B cell (primary cell): ENCODE results near the gene EEFSEC. TPM values are rescaled to one million over a fixed set of nuclear protein-coding genes. Genes with fewer than 3 reads are reported as not detected.

ENCODE experiments used
- ATAC-seq: fragments of 200-7000 bp; cut with Tn5 transposase; one replicate; pipeline ENCODE4 v1.10.0; 2021; ENCODE audit warnings: low read depth, mild to moderate bottlenecking, moderate number of reproducible peaks, moderate library complexity
- CTCF ChIA-PET: fragments of 350-600 bp; sonication (Branson Sonifier 250); formaldehyde crosslinking; loops from one replicate; lab custom pipeline; 2021; ENCODE audit warnings: antibody characterized with exemption, inconsistent platforms; lab: Charles Lee
- POLR2A ChIA-PET: fragments of 350-600 bp; sonication (Branson Sonifier 250); formaldehyde crosslinking; loops from one replicate; lab custom pipeline; 2021; ENCODE audit warnings: antibody characterized with exemption; lab: Charles Lee
- DNase-seq: peaks from one replicate; pipeline ENCODE4 v3.0.0; 2013
- H2AFZ ChIP-seq: 2 replicates; pipeline ENCODE4 v1.6.1; 2012; ENCODE audit warnings: mild to moderate bottlenecking, low read depth, low read length; ENCODE audit not compliant: insufficient read depth, poor library complexity, severe bottlenecking
- H3K27ac ChIP-seq, 2 donors: 1 replicate in 1 of 2; 2 replicates in 1 of 2; pipeline ENCODE4 v1.5.1; 2012 to 2013; ENCODE audit warnings: low read length in 2 of 2, mild to moderate bottlenecking in 2 of 2, moderate library complexity in 1 of 2
- H3K27me3 ChIP-seq, 4 experiments: fragments of 200-600 bp in 1 of 4; sonication (generic) in 1 of 4; replicated peaks in 1 of 4; 1 replicate in 2 of 4; 2 replicates in 2 of 4; pipeline versions ENCODE4 v1.6.1 to v1.7.0; 2013 to 2016; ENCODE audit warnings: low read length in 3 of 4, mild to moderate bottlenecking in 2 of 4, mixed read lengths in 1 of 4, moderate library complexity in 1 of 4; ENCODE audit not compliant: insufficient read depth in 4 of 4, control insufficient read depth in 3 of 4; ENCODE audit errors: control extremely low read depth in 1 of 4
- H3K36me3 ChIP-seq, 2 experiments: replicated peaks in 1 of 2; 1 replicate in 1 of 2; 2 replicates in 1 of 2; pipeline versions ENCODE4 v1.6.1 to v1.7.1; 2013; ENCODE audit warnings: low read length in 1 of 2; ENCODE audit not compliant: insufficient read depth in 2 of 2, control insufficient read depth in 1 of 2; ENCODE audit errors: control extremely low read depth in 1 of 2, extremely low read depth in 1 of 2
- H3K4me1 ChIP-seq, 2 donors: fragments of 200-600 bp in 1 of 2; sonication (generic) in 1 of 2; 1 replicate in 1 of 2; 2 replicates in 1 of 2; pipeline versions ENCODE4 v1.5.1 to v1.6.1; 2013 to 2017; ENCODE audit warnings: low read length in 2 of 2; ENCODE audit not compliant: control insufficient read depth in 2 of 2, insufficient read depth in 2 of 2
- H3K4me2 ChIP-seq: replicated peaks from 2 replicates; pipeline ENCODE3; 2012; ENCODE audit warnings: mild to moderate bottlenecking, low read depth, low read length; ENCODE audit not compliant: poor library complexity, severe bottlenecking
- H3K4me3 ChIP-seq, 5 experiments: fragments of 200-600 bp in 1 of 5; sonication (generic) in 1 of 5; 1 replicate in 3 of 5; 2 replicates in 2 of 5; pipeline versions ENCODE4 v1.5.1 to v1.7.0; 2011 to 2016; ENCODE audit warnings: low read length in 4 of 5, mild to moderate bottlenecking in 4 of 5, low read depth in 2 of 5, control low read depth in 1 of 5, moderate library complexity in 1 of 5; ENCODE audit not compliant: insufficient read depth in 1 of 5; ENCODE audit errors: control extremely low read depth in 1 of 5, extremely low read depth in 1 of 5
- H3K79me2 ChIP-seq: fragments of 200-600 bp; sonication (generic); one replicate; pipeline ENCODE4 v1.6.0; 2016; ENCODE audit warnings: low read length; ENCODE audit not compliant: control insufficient read depth, insufficient read depth
- H3K9ac ChIP-seq: fragments of 200-600 bp; sonication (generic); 2 replicates; pipeline ENCODE4 v1.6.1; 2017; ENCODE audit warnings: mild to moderate bottlenecking, low read length, moderate library complexity
- H3K9me3 ChIP-seq, 3 donors: one replicate each; pipeline versions ENCODE4 v1.6.1 to v1.7.1; 2013; ENCODE audit warnings: low read length in 2 of 3; ENCODE audit not compliant: control insufficient read depth in 2 of 3, insufficient read depth in 1 of 3; ENCODE audit errors: control extremely low read depth in 1 of 3
- H4K20me1 ChIP-seq: 2 replicates; pipeline ENCODE4 v1.6.0; 2012; ENCODE audit warnings: mild to moderate bottlenecking, low read length; ENCODE audit not compliant: insufficient read depth, control insufficient read depth, poor library complexity, severe bottlenecking
- H3K27ac Mint-ChIP-seq: one replicate; pipeline ENCODE4 v1.8.0; 2021; ENCODE audit warnings: mixed read lengths
- H3K27me3 Mint-ChIP-seq: one replicate; pipeline ENCODE4 v1.8.0; 2021; ENCODE audit warnings: mixed read lengths
- H3K4me1 Mint-ChIP-seq: one replicate; pipeline ENCODE4 v1.8.0; 2021; ENCODE audit warnings: mixed read lengths
- H3K4me3 Mint-ChIP-seq: one replicate; pipeline ENCODE4 v1.8.0; 2021; ENCODE audit warnings: mixed read lengths
- H3K9me3 Mint-ChIP-seq: one replicate; pipeline ENCODE4 v1.8.0; 2022; ENCODE audit warnings: mixed read lengths; ENCODE audit not compliant: insufficient read depth
- CTCF ChIP-seq: fragments of 200-600 bp; IDR thresholded peaks from one replicate; pipeline ENCODE4 v1.8.0; 2022; ENCODE audit warnings: antibody characterized with exemption, mild to moderate bottlenecking
- EZH2 ChIP-seq: IDR thresholded peaks from 2 replicates; pipeline ENCODE4 v1.6.1; 2012; ENCODE audit warnings: borderline replicate concordance, low read depth, mild to moderate bottlenecking, moderate library complexity, low read length; ENCODE audit not compliant: insufficient read depth, poor library complexity, severe bottlenecking
- WGBS: methylation state at CpG from one replicate; pipeline ENCODE4 v1.1.5; 2013; ENCODE audit warnings: missing lambda C conversion rate; ENCODE audit not compliant: insufficient coverage; 5-methylcytosine and 5-hydroxymethylcytosine counted together
- intact Hi-C: fragments of 100-400 bp; cut with micrococcal nuclease; formaldehyde crosslinking; loops from one replicate; pipeline ENCODE4 v1.10.0; 2022
- polyA plus RNA-seq: library from polyadenylated mRNA; depleted of rRNA; stranded (reverse); fragments of >200 nt; gene quantifications from 2 replicates; pipeline ENCODE4 v1.2.3, GENCODE V29; 2012
- total RNA-seq, 2 donors: library from RNA; stranded (reverse); fragments of 120-200 nt in 1 of 2; gene quantifications; 1 replicate in 1 of 2; 2 replicates in 1 of 2; pipeline versions ENCODE4 v1.2.3 to v1.2.4, GENCODE V29; 2013 to 2022

EEFSEC gene
- total and polyA plus RNA-seq, 2 donors (not counting 1 experiment from before 2014, with no cell fraction given) = 17.9 to 18.4 TPM

DNA sequence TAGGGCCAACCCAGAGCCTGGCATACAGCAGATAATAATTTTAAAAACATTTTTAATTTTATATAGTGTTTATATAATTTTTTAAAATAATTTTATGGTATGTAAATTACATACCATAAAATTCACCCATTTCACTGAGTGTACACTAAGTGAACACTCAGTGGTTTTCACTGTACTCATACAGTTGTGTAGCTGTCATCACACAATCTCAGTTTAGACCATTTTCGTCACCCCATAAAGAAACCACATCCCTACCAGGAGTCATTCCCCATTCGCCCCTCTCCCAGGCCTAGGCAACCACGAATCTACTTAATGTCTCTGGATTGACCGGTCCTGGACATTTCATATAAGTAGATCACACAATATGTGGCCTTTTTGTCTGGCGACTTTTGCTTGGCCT lies 10.2 kb downstream of the EEFSEC start:
- H3K4me3 ChIP-seq = no peak overlapping the region
- H3K4me2 ChIP-seq = no peak overlapping the region
- ATAC-seq = no peak
- no peak overlapping the region for H3K9ac ChIP-seq
- no peak overlapping the region for H2AFZ ChIP-seq
- no peaks in the 10 kb centered on the region for H3K9me3 ChIP-seq
- H3K36me3 ChIP-seq = peaks cover 0 to 5% of the 10 kb centered on the region in 2 experiments
- ChIA-PET CTCF (no interaction called here), POLR2A (no interaction called here)
- H3K27ac ChIP-seq = no peak overlapping the region
- peaks cover 90% of the 10 kb centered on the region for H3K79me2 ChIP-seq
- intact Hi-C loops = no loop called here
- H3K4me1 ChIP-seq = no peaks in the 10 kb centered on the region
- Mint-ChIP-seq H3K27ac (no peak overlapping the region), H3K4me1 (peaks cover 11% of the 10 kb centered on the region), H3K27me3 (no peaks in the 10 kb centered on the region), H3K9me3 (no peaks in the 10 kb centered on the region), H3K4me3 (no peak overlapping the region)
- 98% methylated on average over 4 of the region's 5 CpGs for WGBS
- TF ChIP-seq CTCF (no peak), EZH2 (no peak)
- H4K20me1 ChIP-seq = peaks cover 50% of the 10 kb centered on the region
- no peaks in the 10 kb centered on the region for H3K27me3 ChIP-seq
- no peak for DNase-seq

DNA sequence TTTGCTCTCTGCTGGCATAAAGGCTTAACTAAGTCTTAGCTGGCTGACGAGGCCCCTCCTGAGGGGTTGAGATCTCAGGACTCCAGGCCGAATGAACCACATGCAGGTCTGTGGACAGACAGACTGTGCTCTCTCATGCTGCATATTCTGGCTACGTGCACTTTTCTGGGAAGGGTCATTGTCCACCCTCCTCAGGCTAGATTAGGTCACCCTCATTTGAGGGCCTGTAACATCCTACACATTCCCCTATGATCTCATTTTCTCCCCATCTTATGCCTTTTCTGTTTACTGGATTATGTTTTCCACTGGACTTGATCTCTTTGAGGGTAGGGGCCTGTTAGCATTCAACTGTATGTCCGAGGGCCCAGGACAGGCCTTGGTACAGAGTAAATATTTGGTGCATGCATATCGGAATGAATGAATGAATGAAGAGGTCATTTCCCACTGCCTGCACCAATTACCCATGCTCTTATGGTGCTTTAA lies 13.7 kb downstream of the EEFSEC start:
- Mint-ChIP-seq H3K9me3 (no peaks in the 10 kb centered on the region), H3K4me3 (no peak overlapping the region), H3K27ac (no peak overlapping the region), H3K4me1 (peaks cover 15% of the 10 kb centered on the region), H3K27me3 (no peaks in the 10 kb centered on the region)
- Histone ChIP-seq H3K4me1 (no peaks in the 10 kb centered on the region), H3K79me2 (peaks cover 80% of the 10 kb centered on the region), H3K36me3 (peaks cover 0 to 5% of the 10 kb centered on the region in 2 experiments), H3K4me3 (no peak overlapping the region), H3K4me2 (no peak overlapping the region), H4K20me1 (peaks cover 38% of the 10 kb centered on the region), H3K27me3 (no peaks in the 10 kb centered on the region), H3K27ac (no peak overlapping the region), H3K9me3 (no peaks in the 10 kb centered on the region), H2AFZ (no peak overlapping the region), H3K9ac (no peak overlapping the region)
- intact Hi-C loops = no loop called here
- ATAC-seq = no peak
- CTCF ChIA-PET = no interaction called here
- POLR2A ChIA-PET = no interaction called here
- DNase-seq = no peak
- WGBS = 100% methylated on average over 2 of the region's 5 CpGs
- TF ChIP-seq CTCF (no peak), EZH2 (no peak)
